ENCODE results near the gene CCNB2. TPM values are rescaled to one million over a fixed set of nuclear protein-coding genes. Genes with fewer than 3 reads are reported as not detected.

CCNB2 gene
- total and polyA plus RNA-seq, 2 donors (not counting 3 experiments of a cell fraction or from before 2014, with no cell fraction given) = 55.9 to 65.2 TPM

DNA sequence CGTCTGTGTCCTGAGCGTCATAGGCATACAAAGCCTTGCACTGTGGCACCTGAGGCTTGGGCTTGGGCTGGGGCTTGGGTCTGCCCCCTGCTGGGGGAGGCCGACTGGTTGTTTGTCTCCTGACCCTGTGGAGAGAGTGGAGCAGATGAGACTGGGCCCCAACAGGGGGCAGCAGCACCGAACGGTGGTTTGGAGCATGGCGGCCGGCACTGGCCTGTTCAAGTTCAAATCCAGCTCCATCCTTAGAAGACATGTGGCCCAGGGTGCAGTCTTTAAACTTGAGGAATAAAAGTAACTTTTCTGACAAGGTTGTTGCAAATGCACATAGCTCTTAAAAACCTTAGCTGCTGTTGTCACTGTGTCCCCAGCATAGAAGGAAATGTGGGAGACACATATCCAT is 33.3 kb downstream of the CCNB2 start:
- BruUV-seq (replicated peaks) = no TSS peak
- dilution Hi-C loops (cut with MboI; ENCODE audit: extremely low pct_ligation_motif_present, low sequenced_read_pairs) = no loop called here
- H3K4me3 ChIP-seq (replicated peaks in 1 of 3; ENCODE audit: insufficient read depth in 1 of 3, low read depth in 1 of 3, low read length in 3 of 3) = no peak overlapping the region

DNA sequence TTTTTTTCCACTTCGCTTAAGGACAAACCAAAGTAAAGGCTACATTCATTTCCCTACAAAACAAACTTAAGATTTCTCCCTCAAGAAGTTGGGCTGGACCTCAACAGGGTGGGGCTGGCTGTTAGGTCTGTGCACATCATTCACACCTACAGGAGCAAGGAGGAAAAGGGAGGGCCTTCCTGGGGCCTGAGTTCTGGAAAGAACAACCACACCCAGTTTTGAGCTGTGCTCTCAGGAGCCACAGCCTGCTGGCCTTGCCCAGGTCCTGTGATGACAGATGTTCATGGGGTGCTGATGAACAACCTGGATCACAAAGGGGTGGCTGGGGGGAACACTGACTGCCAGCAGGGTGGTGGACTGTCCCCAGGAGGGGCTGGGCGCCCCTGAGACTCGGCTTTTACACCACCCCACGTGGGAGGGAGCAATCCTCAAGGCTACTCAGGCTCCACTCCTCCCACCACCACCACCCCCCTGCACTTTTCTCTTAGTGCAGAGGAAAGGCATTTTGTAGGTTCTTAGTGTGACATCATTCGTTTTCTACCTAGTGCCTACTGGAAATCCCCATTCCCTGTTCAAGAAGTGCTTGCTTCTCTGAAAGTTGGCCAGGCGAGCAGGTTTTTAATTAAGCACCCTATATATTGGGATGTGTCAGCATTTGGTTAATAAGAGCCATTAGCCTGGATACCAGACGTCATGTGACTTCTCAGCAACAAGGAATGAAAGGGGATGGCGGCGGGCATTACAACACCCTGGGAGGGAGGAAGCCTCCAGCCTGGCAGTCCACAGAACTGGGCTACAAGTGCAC is 35.7 kb downstream of the CCNB2 start:
- H3K27ac ChIP-seq (ENCODE audit: insufficient read depth, low read depth, low read length) = no peak overlapping the region
- no peaks in the 10 kb centered on the region for H3K27me3 ChIP-seq (ENCODE audit: control insufficient read depth in 2 of 2, insufficient read depth in 2 of 2, low read length in 2 of 2)
- no peak overlapping the region for H3K9ac ChIP-seq (replicated peaks; ENCODE audit: extremely low read depth, insufficient read depth, low read length)
- ChIA-PET POLR2A (no interaction called here), CTCF (no interaction called here)
- no peaks in the 10 kb centered on the region for H3K9me1 ChIP-seq (replicated peaks; ENCODE audit: control insufficient read depth, extremely low read depth, insufficient read depth, low read length)
- H3K4me1 ChIP-seq (ENCODE audit: control insufficient read depth, extremely low read depth, insufficient read depth, low read length) = no peaks in the 10 kb centered on the region
- H3K9me3 ChIP-seq (replicated peaks; ENCODE audit: control insufficient read depth, insufficient read depth, low read length) = no peaks in the 10 kb centered on the region
- H3K4me3 ChIP-seq (replicated peaks in 1 of 3; ENCODE audit: insufficient read depth in 1 of 3, low read depth in 1 of 3, low read length in 3 of 3) = no peak overlapping the region
- H3K4me2 ChIP-seq (ENCODE audit: insufficient read depth, low read length) = no peak overlapping the region
- DNase-seq (ENCODE audit: low read depth, low spot score) = no peak
- no peaks in the 10 kb centered on the region for H4K20me1 ChIP-seq (replicated peaks; ENCODE audit: control insufficient read depth, extremely low read depth, insufficient read depth, low read length)
- no peaks in the 10 kb centered on the region for H3K79me2 ChIP-seq (ENCODE audit: control insufficient read depth, insufficient read depth, low read length)
- H2AFZ ChIP-seq (ENCODE audit: low read depth, low read length) = no peak overlapping the region
- intact Hi-C loops (cut with micrococcal nuclease) = no loop called here
- no TSS peak for BruUV-seq (replicated peaks)
- TF ChIP-seq, protein P1, sequence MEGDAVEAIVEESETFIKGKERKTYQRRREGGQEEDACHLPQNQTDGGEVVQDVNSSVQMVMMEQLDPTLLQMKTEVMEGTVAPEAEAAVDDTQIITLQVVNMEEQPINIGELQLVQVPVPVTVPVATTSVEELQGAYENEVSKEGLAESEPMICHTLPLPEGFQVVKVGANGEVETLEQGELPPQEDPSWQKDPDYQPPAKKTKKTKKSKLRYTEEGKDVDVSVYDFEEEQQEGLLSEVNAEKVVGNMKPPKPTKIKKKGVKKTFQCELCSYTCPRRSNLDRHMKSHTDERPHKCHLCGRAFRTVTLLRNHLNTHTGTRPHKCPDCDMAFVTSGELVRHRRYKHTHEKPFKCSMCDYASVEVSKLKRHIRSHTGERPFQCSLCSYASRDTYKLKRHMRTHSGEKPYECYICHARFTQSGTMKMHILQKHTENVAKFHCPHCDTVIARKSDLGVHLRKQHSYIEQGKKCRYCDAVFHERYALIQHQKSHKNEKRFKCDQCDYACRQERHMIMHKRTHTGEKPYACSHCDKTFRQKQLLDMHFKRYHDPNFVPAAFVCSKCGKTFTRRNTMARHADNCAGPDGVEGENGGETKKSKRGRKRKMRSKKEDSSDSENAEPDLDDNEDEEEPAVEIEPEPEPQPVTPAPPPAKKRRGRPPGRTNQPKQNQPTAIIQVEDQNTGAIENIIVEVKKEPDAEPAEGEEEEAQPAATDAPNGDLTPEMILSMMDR (IDR thresholded peaks at IDR 0.05; ENCODE audit: extremely low read depth in 1 of 2, insufficient read depth in 1 of 2, low read depth in 1 of 2, low read length in 2 of 2) = no peak
- no peak for TF ChIP-seq EZH2 (IDR thresholded peaks at IDR 0.05; ENCODE audit: borderline replicate concordance, low read depth, low read length, severe bottlenecking)
- TF ChIP-seq POLR2A (IDR thresholded peaks at IDR 0.05; ENCODE audit: low read depth, low read length) = no peak
- no peak for TF ChIP-seq FOS (IDR thresholded peaks at IDR 0.05; ENCODE audit: borderline replicate concordance, insufficient read depth, low read length)
- TF ChIP-seq, protein P2, sequence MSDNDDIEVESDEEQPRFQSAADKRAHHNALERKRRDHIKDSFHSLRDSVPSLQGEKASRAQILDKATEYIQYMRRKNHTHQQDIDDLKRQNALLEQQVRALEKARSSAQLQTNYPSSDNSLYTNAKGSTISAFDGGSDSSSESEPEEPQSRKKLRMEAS (IDR thresholded peaks at IDR 0.05; ENCODE audit: insufficient read depth, insufficient read length) = no peak
- no peak for TF ChIP-seq JUN (IDR thresholded peaks at IDR 0.05; ENCODE audit: borderline replicate concordance, insufficient read depth, insufficient read length, low read depth)
- no peak for TF ChIP-seq POLR2AphosphoS5 (IDR thresholded peaks at IDR 0.05; ENCODE audit: insufficient read depth, low read depth, low read length)
- TF ChIP-seq MYC (IDR thresholded peaks at IDR 0.05; ENCODE audit: low read depth, low read length) = no peak
- TF ChIP-seq GATA2 (IDR thresholded peaks at IDR 0.05; ENCODE audit: insufficient read depth, insufficient read length, low read depth, low read length) = no peak
- dilution Hi-C loops (cut with MboI; ENCODE audit: extremely low pct_ligation_motif_present, low sequenced_read_pairs) = no loop called here
- peaks cover 0 to 28% of the 10 kb centered on the region in 2 experiments for H3K36me3 ChIP-seq (ENCODE audit: control insufficient read depth in 2 of 2, extremely low read depth in 1 of 2, insufficient read depth in 2 of 2, low read length in 2 of 2)
- no peak for FAIRE-seq

More for the DNA sequence above, 33.3 kb downstream of the CCNB2 start:
- Histone ChIP-seq H4K20me1 (replicated peaks; ENCODE audit: control insufficient read depth, extremely low read depth, insufficient read depth, low read length) (no peaks in the 10 kb centered on the region), H3K4me1 (ENCODE audit: control insufficient read depth, extremely low read depth, insufficient read depth, low read length) (no peaks in the 10 kb centered on the region), H3K79me2 (ENCODE audit: control insufficient read depth, insufficient read depth, low read length) (no peaks in the 10 kb centered on the region), H3K9ac (replicated peaks; ENCODE audit: extremely low read depth, insufficient read depth, low read length) (no peak overlapping the region), H3K27me3 (ENCODE audit: control insufficient read depth in 2 of 2, insufficient read depth in 2 of 2, low read length in 2 of 2) (no peaks in the 10 kb centered on the region), H3K9me3 (replicated peaks; ENCODE audit: control insufficient read depth, insufficient read depth, low read length) (no peaks in the 10 kb centered on the region), H3K9me1 (replicated peaks; ENCODE audit: control insufficient read depth, extremely low read depth, insufficient read depth, low read length) (no peaks in the 10 kb centered on the region), H2AFZ (ENCODE audit: low read depth, low read length) (no peak overlapping the region), H3K4me2 (ENCODE audit: insufficient read depth, low read length) (no peak overlapping the region), H3K27ac (ENCODE audit: insufficient read depth, low read depth, low read length) (no peak overlapping the region), H3K36me3 (ENCODE audit: control insufficient read depth in 2 of 2, extremely low read depth in 1 of 2, insufficient read depth in 2 of 2, low read length in 2 of 2) (peaks cover 9 to 27% of the 10 kb centered on the region in 2 experiments)
- ChIA-PET CTCF (interaction anchor here (0.7 to 1.5 kb wide), 15 partner anchors 14 to 910 kb away, joined by 3 to 16 read pairs (median 4); partner anchors contain the start of genes MINDY2 and RNF111), POLR2A (no interaction called here)
- DNase-seq (ENCODE audit: low read depth, low spot score) (peak; percentile 64), FAIRE-seq (no peak)
- intact Hi-C loops (cut with micrococcal nuclease) = loop anchor here (1.0 to 5.0 kb wide), 4 partner anchors 158 to 911 kb away; no protein-coding TSS in a partner anchor
- TF ChIP-seq, protein P1 (IDR thresholded peaks at IDR 0.05; ENCODE audit: extremely low read depth in 1 of 2, insufficient read depth in 1 of 2, low read depth in 1 of 2, low read length in 2 of 2) = peak; percentile 86 to 91
- no peak for TF ChIP-seq MYC (IDR thresholded peaks at IDR 0.05; ENCODE audit: low read depth, low read length)

Measured in endothelial cell of umbilical vein (primary cell).